Right lobe of liver (tissue), 6 donors: ENCODE results near the gene CACNA2D3. TPM values are rescaled to one million over a fixed set of nuclear protein-coding genes. Genes with fewer than 3 reads are reported as not detected.

Source experiments
- ATAC-seq, 4 donors: fragments of 200-7000 bp; cut with Tn5 transposase; one replicate each; pipeline ENCODE4 v1.9.1; 2020; ENCODE audit warnings: mild to moderate bottlenecking in 4 of 4, moderate library complexity in 4 of 4
- DNase-seq, 3 donors: peaks; one replicate each; pipeline ENCODE4 v3.0.0-alpha.2; 2020
- H3K27ac ChIP-seq, 3 donors: fragments of 200-600 bp; one replicate each; pipeline ENCODE4 v1.8.0; 2022
- H3K27me3 ChIP-seq, 2 donors: fragments of 200-600 bp; one replicate each; pipeline ENCODE4 v1.8.0; 2022
- H3K36me3 ChIP-seq, 4 donors: fragments of 200-600 bp; sonication (generic) in 1 of 4; one replicate each; pipeline versions ENCODE4 v1.5.1 to v1.8.0; 2017 to 2022; ENCODE audit warnings: control low read depth in 1 of 4
- H3K4me1 ChIP-seq, 4 donors: fragments of 200-600 bp; sonication (generic) in 1 of 4; one replicate each; pipeline versions ENCODE4 v1.5.1 to v1.8.0; 2017 to 2022; ENCODE audit warnings: control low read depth in 1 of 4
- H3K4me3 ChIP-seq, 3 donors: fragments of 200-600 bp; one replicate each; pipeline ENCODE4 v1.8.0; 2022
- H3K9me3 ChIP-seq, 4 donors: fragments of 200-600 bp; sonication (generic) in 1 of 4; one replicate each; pipeline versions ENCODE4 v1.5.1 to v1.8.0; 2017 to 2022; ENCODE audit warnings: control low read depth in 1 of 4
- POLR2A ChIP-seq: fragments of 450-650 bp; IDR thresholded peaks from one replicate; pipeline ENCODE4 v1.6.1; 2017; ENCODE audit warnings: antibody characterized with exemption, mild to moderate bottlenecking
- WGBS: methylation state at CpG from one replicate; pipeline ENCODE4 v1.1.6; 2018; ENCODE audit warnings: low coverage, low lambda C conversion rate; ENCODE audit not compliant: insufficient coverage; ENCODE audit errors: missing lambda C conversion rate; 5-methylcytosine and 5-hydroxymethylcytosine counted together
- intact Hi-C, 2 donors: fragments of 100-400 bp; cut with DNase I; formaldehyde crosslinking; loops; one replicate each; pipeline versions ENCODE4 v1.11.2 to v1.14.1; 2022
- total RNA-seq, 6 experiments: library from RNA; depleted of rRNA in 2 of 6; stranded (reverse); fragments of >200 nt in 2 of 6; fragmentation: NEBNext Ultra II Directional in 3 of 6; extraction: Animal tissue kit (Norgen Biotek cat#: 25700) in 3 of 6; gene quantifications; one replicate each; pipeline versions ENCODE4 v1.1.0 to v1.2.4, GENCODE V29; 2016 to 2023
- TF ChIP-seq, protein P1 (sequence below), 4 donors: fragments of 200-600 bp in 3 of 4; fragments of 450-650 bp in 1 of 4; IDR thresholded peaks; one replicate each; pipeline versions ENCODE4 v1.5.1 to v1.8.0; 2016 to 2022; ENCODE audit warnings: antibody characterized with exemption in 4 of 4, mild to moderate bottlenecking in 2 of 4
- donor health status: DM: no; HTN: yes; CAD: no.
- donor health status: DM: no; HTN: no; CAD: no.
- donor health status: DM: no; HTN: no; CAD: no.
- donor health status: DM: no; HTN: yes; CAD: no.
- donor health status: DM: no; HTN: yes; CAD: no.

CACNA2D3 gene
- total RNA-seq, 6 experiments from 2014 or later, result 0.28 to 0.87 TPM; not detected in 4

GRCh38 chr3:54427941-54428871 is 305.9 kb downstream of the CACNA2D3 start:
- ATAC-seq (peak; percentile 62 to 76 (median 68)), DNase-seq (peak in 2 of 3 donors; percentile 43 to 52)
- no peak overlapping the region for H3K27ac ChIP-seq
- H3K4me3 ChIP-seq, result no peak overlapping the region
- intact Hi-C loops, result no loop called here
- no peaks in the 10 kb centered on the region for H3K36me3 ChIP-seq
- H3K27me3 ChIP-seq, result no peaks in the 10 kb centered on the region
- WGBS, result 38% methylated on average over 9 of the region's 9 CpGs
- no peaks in the 10 kb centered on the region for H3K9me3 ChIP-seq
- TF ChIP-seq, protein P1, sequence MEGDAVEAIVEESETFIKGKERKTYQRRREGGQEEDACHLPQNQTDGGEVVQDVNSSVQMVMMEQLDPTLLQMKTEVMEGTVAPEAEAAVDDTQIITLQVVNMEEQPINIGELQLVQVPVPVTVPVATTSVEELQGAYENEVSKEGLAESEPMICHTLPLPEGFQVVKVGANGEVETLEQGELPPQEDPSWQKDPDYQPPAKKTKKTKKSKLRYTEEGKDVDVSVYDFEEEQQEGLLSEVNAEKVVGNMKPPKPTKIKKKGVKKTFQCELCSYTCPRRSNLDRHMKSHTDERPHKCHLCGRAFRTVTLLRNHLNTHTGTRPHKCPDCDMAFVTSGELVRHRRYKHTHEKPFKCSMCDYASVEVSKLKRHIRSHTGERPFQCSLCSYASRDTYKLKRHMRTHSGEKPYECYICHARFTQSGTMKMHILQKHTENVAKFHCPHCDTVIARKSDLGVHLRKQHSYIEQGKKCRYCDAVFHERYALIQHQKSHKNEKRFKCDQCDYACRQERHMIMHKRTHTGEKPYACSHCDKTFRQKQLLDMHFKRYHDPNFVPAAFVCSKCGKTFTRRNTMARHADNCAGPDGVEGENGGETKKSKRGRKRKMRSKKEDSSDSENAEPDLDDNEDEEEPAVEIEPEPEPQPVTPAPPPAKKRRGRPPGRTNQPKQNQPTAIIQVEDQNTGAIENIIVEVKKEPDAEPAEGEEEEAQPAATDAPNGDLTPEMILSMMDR (IDR thresholded peaks at IDR 0.05), result peak; percentile 58 to 89 (median 85)
- TF ChIP-seq POLR2A, result no peak
- H3K4me1 ChIP-seq, result no peaks in the 10 kb centered on the region

- Histone ChIP-seq H3K27me3 (no peaks in the 10 kb centered on the region), H3K4me3 (no peak overlapping the region), H3K36me3 (no peaks in the 10 kb centered on the region), H3K27ac (no peak overlapping the region), H3K9me3 (no peaks in the 10 kb centered on the region), H3K4me1 (no peaks in the 10 kb centered on the region)
- ATAC-seq (no peak), DNase-seq (no peak)
- intact Hi-C loops, result no loop called here
- TF ChIP-seq, protein P1 (IDR thresholded peaks at IDR 0.05), result no peak
- TF ChIP-seq POLR2A, result no peak
- WGBS, result 91% methylated on average over 1 of the region's 1 CpG
Observed at GRCh38 chr3:54432975-54433374, 310.6 kb downstream of the CACNA2D3 start.

DNA sequence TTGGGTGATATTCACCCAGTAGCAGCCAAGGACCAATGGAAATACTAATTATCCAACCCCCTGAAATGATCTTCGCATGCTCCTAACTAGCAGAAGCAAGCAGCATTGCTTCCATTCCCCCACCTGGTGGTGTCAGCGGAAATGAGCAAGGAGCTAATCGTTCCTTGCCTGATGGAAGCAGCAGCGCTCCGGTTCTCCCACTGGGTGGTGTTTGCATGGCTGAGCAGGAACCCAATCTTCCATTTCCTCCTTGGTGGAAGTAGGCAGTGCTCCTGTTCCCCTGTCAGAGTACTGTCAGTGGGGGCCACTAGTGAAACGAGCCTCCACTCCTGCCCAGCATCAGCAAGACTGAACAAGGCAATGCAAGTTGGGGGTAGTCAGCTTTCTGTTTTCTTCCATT is 311.5 kb downstream of the CACNA2D3 start:
- WGBS, result no CpG with 5 or more reads among the region's 6 CpGs
- Histone ChIP-seq H3K4me3 (no peak overlapping the region), H3K27me3 (no peaks in the 10 kb centered on the region), H3K9me3 (no peaks in the 10 kb centered on the region), H3K36me3 (no peaks in the 10 kb centered on the region), H3K4me1 (no peaks in the 10 kb centered on the region), H3K27ac (no peak overlapping the region)
- TF ChIP-seq POLR2A, result no peak
- TF ChIP-seq, protein P1 (IDR thresholded peaks at IDR 0.05), result peak in 2 of 4 donors; percentile 5 to 13
- intact Hi-C loops, result no loop called here
- ATAC-seq (peak in 1 of 4 donors; percentile 27), DNase-seq (no peak)

DNA sequence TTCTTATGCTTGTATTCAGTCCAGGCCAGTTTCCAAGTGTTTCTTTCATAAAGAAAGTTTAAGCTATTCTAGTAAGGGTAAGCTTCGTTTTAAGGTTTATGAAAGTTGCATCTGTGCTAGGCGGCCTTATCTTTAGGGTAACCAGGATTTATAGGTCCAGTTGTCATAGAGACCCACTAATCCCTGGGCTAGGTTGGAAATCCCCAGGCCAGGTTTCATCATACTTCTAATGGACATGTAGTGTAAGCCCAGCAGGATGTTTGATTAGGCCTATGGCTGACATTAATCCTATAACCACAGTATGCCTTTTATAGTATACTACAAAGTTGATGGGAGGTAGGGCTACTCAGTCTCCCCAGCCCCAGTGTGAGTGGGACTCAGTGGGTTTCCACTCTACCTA is 312.4 kb downstream of the CACNA2D3 start:
- Histone ChIP-seq H3K4me3 (no peak overlapping the region), H3K9me3 (no peaks in the 10 kb centered on the region), H3K27me3 (no peaks in the 10 kb centered on the region), H3K27ac (no peak overlapping the region), H3K4me1 (no peaks in the 10 kb centered on the region), H3K36me3 (no peaks in the 10 kb centered on the region)
- 69% methylated on average over 2 of the region's 2 CpGs for WGBS
- DNase-seq (no peak), ATAC-seq (no peak)
- TF ChIP-seq, protein P1 (IDR thresholded peaks at IDR 0.05), result no peak
- no peak for TF ChIP-seq POLR2A
- intact Hi-C loops, result no loop called here
